Mucosa of descending colon (tissue), 3 donors: ENCODE measurements around the gene USP36. TPM values are rescaled to one million over a fixed set of nuclear protein-coding genes. Genes with fewer than 3 reads are reported as not detected.
A peak's percentile ranks its signal among the peaks of the same experiment; 100 is the strongest.

Source experiments
- ATAC-seq: fragments of 200-7000 bp; cut with Tn5 transposase; one replicate; pipeline ENCODE4 v1.9.1; 2020; ENCODE audit warnings: mild to moderate bottlenecking, moderate library complexity
- DNase-seq, 3 donors: peaks; one replicate each; pipeline ENCODE4 v3.0.0-alpha.2; 2020
- H3K36me3 ChIP-seq: fragments of 200-600 bp; one replicate; pipeline ENCODE4 v1.8.0; 2021; ENCODE audit warnings: low read depth, mild to moderate bottlenecking
- H3K4me1 ChIP-seq: fragments of 200-600 bp; one replicate; pipeline ENCODE4 v1.8.0; 2021; ENCODE audit warnings: low read depth, mild to moderate bottlenecking
- H3K4me3 ChIP-seq: fragments of 200-600 bp; one replicate; pipeline ENCODE4 v1.8.0; 2021; ENCODE audit warnings: mild to moderate bottlenecking
- H3K9me3 ChIP-seq: fragments of 200-600 bp; one replicate; pipeline ENCODE4 v1.8.0; 2021; ENCODE audit warnings: mild to moderate bottlenecking
- intact Hi-C, 2 donors: fragments of 100-400 bp; cut with DNase I in 1 of 2; cut with micrococcal nuclease in 1 of 2; formaldehyde crosslinking; loops; one replicate each; pipeline versions ENCODE4 v1.11.0 to v1.11.1; 2022; cut with DNase I, micrococcal nuclease
- total RNA-seq, 3 donors: library from RNA; stranded (reverse); fragmentation: NEBNext Ultra II Directional in 2 of 3; extraction: Animal tissue kit (Norgen Biotek cat#: 25700) in 2 of 3; gene quantifications; one replicate each; pipeline versions ENCODE4 v1.2.1 to v1.2.4, GENCODE V29; 2021 to 2023
- TF ChIP-seq, protein P1 (sequence below): fragments of 200-600 bp; IDR thresholded peaks from one replicate; pipeline ENCODE4 v1.8.0; 2022; ENCODE audit warnings: antibody characterized with exemption, mild to moderate bottlenecking
- donor health status: DM: no; HTN: no; CAD: no; lungs with moderate emphysema.
- donor health status: DM: no; HTN: no; CAD: no.
- donor health status: DM: no; HTN: yes; CAD: no.

Gene USP36
- total RNA-seq, 3 donors from 2014 or later, result 36.0 to 67.7 (median 41.4) TPM

DNA sequence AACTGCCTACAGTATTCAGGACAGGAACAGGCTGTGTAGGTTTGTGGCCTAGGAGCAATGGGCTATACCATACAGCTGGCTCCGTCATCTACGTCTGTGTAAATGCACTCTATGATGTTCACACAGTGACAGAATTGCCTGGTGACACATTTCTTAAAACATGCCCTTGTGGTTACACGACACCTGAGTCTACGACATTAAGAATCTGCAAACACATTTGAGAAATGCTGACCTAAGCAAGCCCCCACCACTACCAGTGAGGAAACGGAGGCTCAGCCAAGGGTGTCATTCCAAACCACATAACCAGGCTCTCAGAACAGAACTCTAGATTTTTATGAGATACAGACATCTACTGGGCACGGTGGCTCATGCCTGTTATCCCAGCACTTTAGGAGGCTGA is 23.5 kb downstream of the USP36 start:
- TF ChIP-seq, protein P1, sequence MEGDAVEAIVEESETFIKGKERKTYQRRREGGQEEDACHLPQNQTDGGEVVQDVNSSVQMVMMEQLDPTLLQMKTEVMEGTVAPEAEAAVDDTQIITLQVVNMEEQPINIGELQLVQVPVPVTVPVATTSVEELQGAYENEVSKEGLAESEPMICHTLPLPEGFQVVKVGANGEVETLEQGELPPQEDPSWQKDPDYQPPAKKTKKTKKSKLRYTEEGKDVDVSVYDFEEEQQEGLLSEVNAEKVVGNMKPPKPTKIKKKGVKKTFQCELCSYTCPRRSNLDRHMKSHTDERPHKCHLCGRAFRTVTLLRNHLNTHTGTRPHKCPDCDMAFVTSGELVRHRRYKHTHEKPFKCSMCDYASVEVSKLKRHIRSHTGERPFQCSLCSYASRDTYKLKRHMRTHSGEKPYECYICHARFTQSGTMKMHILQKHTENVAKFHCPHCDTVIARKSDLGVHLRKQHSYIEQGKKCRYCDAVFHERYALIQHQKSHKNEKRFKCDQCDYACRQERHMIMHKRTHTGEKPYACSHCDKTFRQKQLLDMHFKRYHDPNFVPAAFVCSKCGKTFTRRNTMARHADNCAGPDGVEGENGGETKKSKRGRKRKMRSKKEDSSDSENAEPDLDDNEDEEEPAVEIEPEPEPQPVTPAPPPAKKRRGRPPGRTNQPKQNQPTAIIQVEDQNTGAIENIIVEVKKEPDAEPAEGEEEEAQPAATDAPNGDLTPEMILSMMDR, result no peak
- intact Hi-C loops, result no loop called here
- H3K36me3 ChIP-seq, result peaks cover 18% of the 10 kb centered on the region
- peak; percentile 73 for ATAC-seq
- peak in 1 of 3 donors; percentile 25 for DNase-seq
- no peak overlapping the region for H3K4me3 ChIP-seq
- H3K9me3 ChIP-seq, result no peaks in the 10 kb centered on the region
- no peaks in the 10 kb centered on the region for H3K4me1 ChIP-seq

DNA sequence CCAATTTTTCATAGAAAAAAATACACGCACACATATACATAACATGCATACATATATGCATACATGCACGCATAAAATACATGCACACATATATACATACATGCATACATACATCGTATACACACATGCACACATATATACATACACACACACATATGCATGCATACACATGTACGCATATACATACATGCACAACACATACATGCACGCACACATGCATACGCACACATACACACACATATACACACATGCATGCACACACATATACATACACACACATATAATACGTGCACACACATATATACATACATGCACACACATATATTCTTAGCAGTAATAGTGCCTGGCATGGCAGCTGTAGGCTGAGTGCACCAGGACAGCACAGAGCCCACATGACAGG is 24.9 kb downstream of the USP36 start:
- peaks cover 18% of the 10 kb centered on the region for H3K36me3 ChIP-seq
- no peaks in the 10 kb centered on the region for H3K9me3 ChIP-seq
- ATAC-seq, result no peak
- H3K4me1 ChIP-seq, result no peaks in the 10 kb centered on the region
- no peak for DNase-seq
- intact Hi-C loops, result no loop called here
- no peak overlapping the region for H3K4me3 ChIP-seq
- TF ChIP-seq, protein P1, result no peak

DNA sequence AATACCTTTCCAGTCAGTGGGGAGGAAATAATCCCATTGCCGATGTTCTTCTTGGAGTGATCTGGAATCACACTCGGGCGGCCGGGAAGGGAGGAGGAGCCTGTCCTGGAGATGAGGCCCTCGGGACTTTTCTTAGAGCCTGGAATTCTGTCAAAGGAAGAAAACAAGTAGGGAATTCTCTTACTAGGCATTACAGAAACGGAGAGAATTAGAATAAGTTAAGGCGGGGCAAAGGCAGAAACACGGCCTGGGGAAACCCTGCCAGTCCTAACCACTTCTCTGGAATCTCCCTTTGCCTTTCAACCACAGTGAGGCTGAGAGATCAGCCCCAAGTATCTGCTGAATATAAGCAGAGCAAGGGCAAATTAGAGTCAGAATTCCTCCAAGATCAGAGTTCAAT is 27.8 kb downstream of the USP36 start:
- no peak for ATAC-seq

DNA sequence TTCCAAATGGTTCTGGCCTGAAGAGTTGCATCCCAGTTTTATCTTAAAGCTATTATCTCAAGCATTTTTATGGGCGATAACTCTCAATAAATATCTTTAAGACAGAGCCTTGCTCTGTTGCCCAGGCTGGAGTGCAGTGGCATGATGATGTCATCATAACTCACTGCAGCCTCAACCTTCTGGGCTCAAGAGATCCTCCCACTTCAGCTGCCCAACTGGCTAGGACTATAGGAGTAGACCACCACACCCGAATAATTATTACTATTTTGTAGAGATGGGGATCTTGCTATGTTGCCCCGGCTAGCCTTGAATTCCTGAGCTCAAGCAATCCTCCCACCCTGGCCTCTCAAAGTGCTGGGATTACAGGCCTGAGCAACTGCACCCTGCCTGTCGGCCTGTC is 32.5 kb downstream of the USP36 start:
- H3K36me3 ChIP-seq, result peaks cover 11% of the 10 kb centered on the region
- no peak for ATAC-seq
- H3K4me3 ChIP-seq, result no peak overlapping the region
- no peak for DNase-seq
- no peaks in the 10 kb centered on the region for H3K9me3 ChIP-seq
- TF ChIP-seq, protein P1, result no peak
- intact Hi-C loops, result no loop called here
- H3K4me1 ChIP-seq, result no peaks in the 10 kb centered on the region

More for the DNA sequence above, 27.8 kb downstream of the USP36 start:
- no peak overlapping the region for H3K4me3 ChIP-seq
- H3K4me1 ChIP-seq, result no peaks in the 10 kb centered on the region
- TF ChIP-seq, protein P1, result no peak
- intact Hi-C loops, result no loop called here
- H3K36me3 ChIP-seq, result peaks cover 9% of the 10 kb centered on the region
- H3K9me3 ChIP-seq, result no peaks in the 10 kb centered on the region
- DNase-seq, result no peak

DNA sequence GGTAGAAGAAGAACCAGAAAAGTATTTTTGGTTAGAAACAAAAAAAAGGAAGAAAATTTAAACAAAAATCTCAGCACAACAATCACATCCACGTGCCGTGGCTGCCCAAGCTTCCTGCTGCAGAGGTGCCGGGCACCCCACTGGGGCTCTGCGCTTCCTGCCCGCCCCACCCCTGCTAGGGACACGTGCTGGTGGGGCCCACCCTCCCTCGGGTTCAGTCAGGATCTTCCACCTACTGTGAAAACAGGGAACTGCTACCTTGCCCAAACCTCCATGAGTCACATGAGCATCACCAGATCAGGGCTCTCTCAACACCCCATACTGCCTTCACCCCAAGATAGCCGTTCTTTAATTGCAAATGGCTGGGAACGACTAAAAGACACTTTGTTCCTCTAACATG is 34.2 kb downstream of the USP36 start:
- no peak overlapping the region for H3K4me3 ChIP-seq
- H3K4me1 ChIP-seq, result no peaks in the 10 kb centered on the region
- no peaks in the 10 kb centered on the region for H3K9me3 ChIP-seq
- ATAC-seq (peak; percentile 50), DNase-seq (peak in 1 of 3 donors; percentile 27)
- intact Hi-C loops, result no loop called here
- TF ChIP-seq, protein P1, result no peak
- H3K36me3 ChIP-seq, result peaks cover 11% of the 10 kb centered on the region

DNA sequence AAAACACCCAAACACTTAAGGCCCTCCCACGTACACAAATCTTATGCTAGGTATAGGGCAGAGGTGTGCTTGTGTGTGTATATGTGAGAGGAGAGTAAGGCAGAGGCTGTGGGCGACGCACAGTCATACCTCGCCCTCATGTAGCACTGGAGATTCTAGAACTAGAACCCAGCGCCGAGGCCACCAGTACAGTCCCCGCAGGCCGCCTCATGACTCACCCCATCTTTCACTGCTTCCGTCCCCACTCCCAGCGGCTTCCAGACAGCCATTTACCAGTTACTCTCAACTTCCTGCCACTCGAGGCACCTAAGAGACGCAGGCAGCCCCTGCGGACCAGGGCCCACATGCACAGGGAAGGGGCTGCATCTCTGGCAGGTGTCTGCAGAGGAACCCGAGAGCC is 35.3 kb downstream of the USP36 start:
- TF ChIP-seq, protein P1, result no peak
- ATAC-seq, result peak; percentile 62
- H3K4me3 ChIP-seq, result no peak overlapping the region
- DNase-seq, result peak in 1 of 3 donors; percentile 25
- H3K36me3 ChIP-seq, result peaks cover 7% of the 10 kb centered on the region
- H3K4me1 ChIP-seq, result no peaks in the 10 kb centered on the region
- intact Hi-C loops, result no loop called here
- H3K9me3 ChIP-seq, result no peaks in the 10 kb centered on the region
